ENCODE measurements around the gene LTBP1. TPM values are rescaled to one million over a fixed set of nuclear protein-coding genes. Genes with fewer than 3 reads are reported as not detected.

The LTBP1 gene
- total and polyA plus RNA-seq, 2 of the 13 experiments (the other 11 are each of a cell fraction or from before 2014, with no cell fraction given) = 0.12 to 0.22 TPM

DNA sequence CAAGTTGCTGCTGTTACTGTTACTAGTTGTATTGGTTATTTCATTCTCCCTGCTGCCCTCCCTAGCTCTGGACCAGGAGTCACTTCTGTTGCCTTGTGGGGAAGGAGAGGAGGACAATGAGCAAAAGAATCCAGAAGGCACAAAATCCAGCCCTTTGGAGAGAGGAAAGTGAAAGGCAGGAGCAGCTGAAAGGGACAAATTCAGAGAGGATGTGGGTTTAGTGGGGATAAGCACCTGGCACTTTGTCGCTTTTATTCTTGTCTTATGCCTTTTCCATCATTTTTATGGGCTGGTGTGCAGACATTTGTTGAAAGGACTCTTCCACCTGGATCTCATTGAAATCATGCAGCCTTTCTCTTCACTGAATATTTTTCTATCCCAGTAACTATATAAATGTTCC is 24.3 kb upstream of the LTBP1 start:
- H3K4me3 ChIP-seq (replicated peaks in 1 of 3; ENCODE audit: insufficient read depth in 1 of 3, low read depth in 2 of 3, low read length in 3 of 3) = no peak overlapping the region
- POLR2A ChIA-PET = no interaction called here
- FAIRE-seq (no peak), ATAC-seq (no peak), DNase-seq (ENCODE audit: low spot score) (no peak)
- CTCF ChIA-PET (ENCODE audit: low intra/inter-chr PET ratio, low total read pairs) = no interaction called here
- peaks cover 1 to 14% of the 10 kb centered on the region in 2 experiments; a peak in 3 of 5 replicates for H3K27me3 ChIP-seq (ENCODE audit: control insufficient read depth in 1 of 2, insufficient read depth in 2 of 2, low read length in 2 of 2)
- H3K27ac ChIP-seq (ENCODE audit: extremely low read length, insufficient read depth, low read length) = no peak overlapping the region
- no peak overlapping the region for H3K4me2 ChIP-seq (ENCODE audit: low read depth, low read length)
- BruUV-seq (replicated peaks) = no TSS peak
- H3K36me3 ChIP-seq (replicated peaks in 1 of 2; ENCODE audit: control insufficient read depth in 1 of 2, insufficient read depth in 2 of 2, low read length in 2 of 2) = no peaks in the 10 kb centered on the region
- no peak overlapping the region for H2AFZ ChIP-seq (ENCODE audit: low read length)
- intact Hi-C loops (cut with micrococcal nuclease; ENCODE audit: unreplicated experiment) = no loop called here
- no peak for TF ChIP-seq JUNB (CRISPR knock-in tag; IDR thresholded peaks at IDR 0.05; ENCODE audit: borderline replicate concordance)
- TF ChIP-seq PREB (CRISPR knock-in tag; IDR thresholded peaks at IDR 0.05) = no peak
- TF ChIP-seq ZZZ3 (CRISPR knock-in tag; IDR thresholded peaks at IDR 0.05; ENCODE audit: borderline replicate concordance) = no peak
- no peak for TF ChIP-seq GTF2F1 (IDR thresholded peaks at IDR 0.05; ENCODE audit: low read length)
- TF ChIP-seq SMARCE1 (IDR thresholded peaks at IDR 0.05; ENCODE audit: borderline replicate concordance) = no peak
- no peak for TF ChIP-seq ZNF724P (CRISPR knock-in tag; IDR thresholded peaks at IDR 0.05; ENCODE audit: borderline replicate concordance)
- no peak for TF ChIP-seq ZNF841 (CRISPR knock-in tag; IDR thresholded peaks at IDR 0.05; ENCODE audit: borderline replicate concordance)
- TF ChIP-seq HMG20A (CRISPR knock-in tag; IDR thresholded peaks at IDR 0.05; ENCODE audit: borderline replicate concordance) = no peak
- TF ChIP-seq MXD4 (CRISPR knock-in tag; IDR thresholded peaks at IDR 0.05) = no peak
- no peaks in the 10 kb centered on the region for H3K79me2 ChIP-seq (ENCODE audit: insufficient read depth, low read length)
- no peaks in the 10 kb centered on the region for H4K20me1 ChIP-seq (ENCODE audit: insufficient read depth, low read length)
- H3K4me1 ChIP-seq (ENCODE audit: insufficient read depth, low read length) = no peaks in the 10 kb centered on the region
- no peak overlapping the region for H3K9ac ChIP-seq (ENCODE audit: insufficient read depth, low read depth, low read length)
- no peaks in the 10 kb centered on the region for H3K9me3 ChIP-seq (ENCODE audit: low read length)
- in situ Hi-C loops (cut with HindIII; ENCODE audit: extremely low pct_ligation_motif_present, low pct_unique_long_range_greater_than_20kb) = no loop called here
- WGBS (ENCODE audit: low lambda C conversion rate) = 0% methylated on average over 1 of the region's 1 CpG

GRCh38 chr2:32923109-32923508 is 23.6 kb upstream of the LTBP1 start:
- H3K27ac ChIP-seq (ENCODE audit: extremely low read length, insufficient read depth, low read length) = no peak overlapping the region
- no peak overlapping the region for H3K4me2 ChIP-seq (ENCODE audit: low read depth, low read length)
- intact Hi-C loops (cut with micrococcal nuclease; ENCODE audit: unreplicated experiment) = no loop called here
- no peak overlapping the region for H3K9ac ChIP-seq (ENCODE audit: insufficient read depth, low read depth, low read length)
- ATAC-seq = no peak
- no peak for DNase-seq (ENCODE audit: low spot score)
- H3K36me3 ChIP-seq (replicated peaks in 1 of 2; ENCODE audit: control insufficient read depth in 1 of 2, insufficient read depth in 2 of 2, low read length in 2 of 2) = no peaks in the 10 kb centered on the region
- no peaks in the 10 kb centered on the region for H3K4me1 ChIP-seq (ENCODE audit: insufficient read depth, low read length)
- BruUV-seq (replicated peaks) = no TSS peak
- no peak overlapping the region for H2AFZ ChIP-seq (ENCODE audit: low read length)
- H3K4me3 ChIP-seq (replicated peaks in 1 of 3; ENCODE audit: insufficient read depth in 1 of 3, low read depth in 2 of 3, low read length in 3 of 3) = no peak overlapping the region
- peaks cover 1 to 15% of the 10 kb centered on the region in 2 experiments; a peak in 3 of 5 replicates for H3K27me3 ChIP-seq (ENCODE audit: control insufficient read depth in 1 of 2, insufficient read depth in 2 of 2, low read length in 2 of 2)
- FAIRE-seq = no peak
- H4K20me1 ChIP-seq (ENCODE audit: insufficient read depth, low read length) = no peaks in the 10 kb centered on the region
- in situ Hi-C loops (cut with HindIII; ENCODE audit: extremely low pct_ligation_motif_present, low pct_unique_long_range_greater_than_20kb) = no loop called here
- ChIA-PET POLR2A (no interaction called here), CTCF (ENCODE audit: low intra/inter-chr PET ratio, low total read pairs) (no interaction called here)
- WGBS (ENCODE audit: low lambda C conversion rate) = 21% methylated on average over 2 of the region's 2 CpGs
- H3K79me2 ChIP-seq (ENCODE audit: insufficient read depth, low read length) = no peaks in the 10 kb centered on the region
- H3K9me3 ChIP-seq (ENCODE audit: low read length) = no peaks in the 10 kb centered on the region
- TF ChIP-seq ZSCAN12 (CRISPR knock-in tag; IDR thresholded peaks at IDR 0.05) = no peak
- no peak for TF ChIP-seq ZNF589 (CRISPR knock-in tag; conservative IDR thresholded peaks at IDR 0.05)
- no peak for TF ChIP-seq MAF1 (CRISPR knock-in tag; IDR thresholded peaks at IDR 0.05; ENCODE audit: borderline replicate concordance)
- TF ChIP-seq BORCS8-MEF2B (CRISPR knock-in tag; IDR thresholded peaks at IDR 0.05) = no peak
- no peak for TF ChIP-seq NPAS2 (CRISPR knock-in tag; IDR thresholded peaks at IDR 0.05; ENCODE audit: borderline replicate concordance)
- TF ChIP-seq RORA (CRISPR knock-in tag; IDR thresholded peaks at IDR 0.05) = no peak
- no peak for TF ChIP-seq ZNF749 (CRISPR knock-in tag; IDR thresholded peaks at IDR 0.05; ENCODE audit: borderline replicate concordance)
- no peak for TF ChIP-seq ZNF550 (CRISPR knock-in tag; IDR thresholded peaks at IDR 0.05; ENCODE audit: borderline replicate concordance)
- TF ChIP-seq PITX1 (CRISPR knock-in tag; IDR thresholded peaks at IDR 0.05) = no peak
- no peak for TF ChIP-seq ZNF552 (CRISPR knock-in tag; IDR thresholded peaks at IDR 0.05; ENCODE audit: borderline replicate concordance)
- no peak for TF ChIP-seq YY1 (IDR thresholded peaks at IDR 0.05; ENCODE audit: insufficient read depth, insufficient replicate concordance, low read depth, low read length)
- TF ChIP-seq PREB (CRISPR knock-in tag; IDR thresholded peaks at IDR 0.05) = no peak

Data from HepG2 (cell line).